ENCODE results near the gene CLDN18. TPM values are rescaled to one million over a fixed set of nuclear protein-coding genes. Genes with fewer than 3 reads are reported as not detected.

CLDN18 gene
- total and polyA plus RNA-seq, 2 of the 8 experiments (the other 6 are each of a cell fraction or from before 2014, with no cell fraction given) = not detected

DNA sequence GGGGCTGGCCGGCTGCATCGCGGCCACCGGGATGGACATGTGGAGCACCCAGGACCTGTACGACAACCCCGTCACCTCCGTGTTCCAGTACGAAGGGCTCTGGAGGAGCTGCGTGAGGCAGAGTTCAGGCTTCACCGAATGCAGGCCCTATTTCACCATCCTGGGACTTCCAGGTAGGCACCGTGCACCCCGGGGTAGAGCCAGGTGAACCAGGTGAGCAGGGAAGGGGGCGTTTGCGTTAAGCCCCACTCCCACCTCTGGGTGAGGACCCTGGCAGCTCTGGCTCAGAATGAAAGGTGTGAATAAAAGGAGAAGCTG is 267 bp downstream of the CLDN18 start:
- no peak overlapping the region for H2BK5ac ChIP-seq (ENCODE audit: low read depth, low read length)
- FAIRE-seq (no peak), DNase-seq (ENCODE audit: low read depth in 1 of 2, low spot score in 2 of 2) (no peak)
- H3K27ac ChIP-seq (ENCODE audit: low read depth, low read length) = no peak overlapping the region
- H4K8ac ChIP-seq (ENCODE audit: extremely low read depth, insufficient read depth, low read length) = no peak overlapping the region; the same call in 1 of the 2 replicates
- no peak overlapping the region for H4K91ac ChIP-seq (replicated peaks; ENCODE audit: insufficient read length, low read length)
- no peak overlapping the region for H2AFZ ChIP-seq (ENCODE audit: low read length)
- H2BK120ac ChIP-seq (replicated peaks; ENCODE audit: low read depth, low read length) = no peak overlapping the region
- no peak overlapping the region for H2AK5ac ChIP-seq (ENCODE audit: low read depth, low read length)
- H3K4me2 ChIP-seq (ENCODE audit: insufficient read depth in 1 of 2, low read depth in 2 of 2, low read length in 2 of 2) = no peak overlapping the region
- CTCF ChIA-PET (ENCODE audit: partially characterized antibody) = interaction anchor here (0.8 to 3.2 kb wide), 10 partner anchors 9 to 599 kb away, joined by 3 to 15 read pairs (median 5); no protein-coding TSS in a partner anchor
- H3K36me3 ChIP-seq (ENCODE audit: control insufficient read depth in 2 of 4, insufficient read depth in 4 of 4, low read length in 3 of 4) = no peaks in the 10 kb centered on the region
- H4K20me1 ChIP-seq (replicated peaks in 1 of 2; ENCODE audit: control insufficient read depth in 1 of 2, insufficient read depth in 2 of 2, low read length in 2 of 2) = no peaks in the 10 kb centered on the region
- no peak overlapping the region for H3K14ac ChIP-seq (ENCODE audit: insufficient read length)
- H2BK20ac ChIP-seq (ENCODE audit: low read length) = no peak overlapping the region
- no peaks in the 10 kb centered on the region for H3K23me2 ChIP-seq (ENCODE audit: low read depth, low read length)
- no peak overlapping the region for H3K4me3 ChIP-seq (ENCODE audit: extremely low read depth in 1 of 4, insufficient read depth in 2 of 4, low read depth in 3 of 4, low read length in 4 of 4)
- no peak overlapping the region; the same call in 1 of the 2 replicates for H3K18ac ChIP-seq (ENCODE audit: extremely low read depth, low read length)
- H3K79me1 ChIP-seq (ENCODE audit: low read depth, low read length) = no peaks in the 10 kb centered on the region
- TF ChIP-seq SUZ12 (IDR thresholded peaks at IDR 0.05; ENCODE audit: low read length) (no peak), PHF8 (conservative IDR thresholded peaks at IDR 0.05; ENCODE audit: low read depth, low read length) (no peak), RNF2 (IDR thresholded peaks at IDR 0.05; ENCODE audit: borderline replicate concordance, low read depth, low read length, missing control alignments, poor library complexity, severe bottlenecking) (no peak), SIX5 (IDR thresholded peaks at IDR 0.05; ENCODE audit: low read depth, low read length) (no peak), TAF1 (IDR thresholded peaks at IDR 0.05; ENCODE audit: low read depth, low read length) (no peak), ASH2L (IDR thresholded peaks at IDR 0.05; ENCODE audit: low read length) (no peak), SP2 (IDR thresholded peaks at IDR 0.05; ENCODE audit: low read length) (no peak), MAFK (IDR thresholded peaks at IDR 0.05; ENCODE audit: low read depth, low read length) (no peak), BACH1 (IDR thresholded peaks at IDR 0.05; ENCODE audit: low read length) (no peak), EGR1 (IDR thresholded peaks at IDR 0.05; ENCODE audit: borderline replicate concordance, low read depth, low read length) (no peak), TBP (IDR thresholded peaks at IDR 0.05; ENCODE audit: low read depth, low read length) (no peak)
- no peaks in the 10 kb centered on the region for H3K27me3 ChIP-seq (replicated peaks in 1 of 4; ENCODE audit: control insufficient read depth in 3 of 4, extremely low read depth in 1 of 4, insufficient read depth in 3 of 4, low read length in 3 of 4)
- no peaks in the 10 kb centered on the region for H3K4me1 ChIP-seq (replicated peaks in 1 of 4; ENCODE audit: control insufficient read depth in 3 of 4, insufficient read depth in 4 of 4, low read length in 3 of 4)
- WGBS, 2 experiments (ENCODE audit: extremely low coverage in 1 of 2, insufficient coverage in 1 of 2, insufficient read length in 1 of 2, insufficient replicate concordance in 2 of 2, low coverage in 1 of 2, low lambda C conversion rate in 2 of 2, missing lambda C conversion rate in 1 of 2) = 93% methylated on average over 14 of the region's 14 CpGs; no CpG with 5 or more reads in 1 of the 2 experiments
- no peak overlapping the region for H3K56ac ChIP-seq (replicated peaks; ENCODE audit: insufficient read length, low read depth, low read length)
- H3K9me3 ChIP-seq (ENCODE audit: insufficient read depth in 2 of 2, low read depth in 1 of 2, low read length in 1 of 2) = no peaks in the 10 kb centered on the region
- no peak overlapping the region for H2BK15ac ChIP-seq (ENCODE audit: low read length)
- no peaks in the 10 kb centered on the region for H3K79me2 ChIP-seq (ENCODE audit: control insufficient read depth in 1 of 2, insufficient read depth in 2 of 2, low read length in 2 of 2)
- H2BK12ac ChIP-seq (ENCODE audit: low read depth, low read length) = no peak overlapping the region
- no peak overlapping the region for H3K23ac ChIP-seq (ENCODE audit: insufficient read length)
- no peak overlapping the region for H4K5ac ChIP-seq (ENCODE audit: insufficient read length, low read depth, low read length)
- POLR2A ChIA-PET (ENCODE audit: partially characterized antibody) = no interaction called here
- no peak overlapping the region for H3K9ac ChIP-seq (replicated peaks in 1 of 4; ENCODE audit: extremely low read depth in 1 of 4, low read depth in 3 of 4, low read length in 3 of 4)
- no peak overlapping the region for H3K4ac ChIP-seq (replicated peaks; ENCODE audit: insufficient read length, low read depth, low read length)
